NCI-H748 (cell line): ENCODE measurements around the gene UNC13A.
"Not testable (repeated sequence)": the region's sequence is repeated elsewhere in the genome, so short reads cannot be mapped to it uniquely, and the experiment has no call there.

Source experiments
- DNase-seq: peaks from one replicate; lab custom pipeline; 2025; ENCODE audit not compliant: unreplicated experiment; lab: John Stamatoyannopoulos, UW

Gene UNC13A

GRCh38 chr19:17575871-17576757 is 112.0 kb downstream of the UNC13A start:
- no peak for DNase-seq

DNA sequence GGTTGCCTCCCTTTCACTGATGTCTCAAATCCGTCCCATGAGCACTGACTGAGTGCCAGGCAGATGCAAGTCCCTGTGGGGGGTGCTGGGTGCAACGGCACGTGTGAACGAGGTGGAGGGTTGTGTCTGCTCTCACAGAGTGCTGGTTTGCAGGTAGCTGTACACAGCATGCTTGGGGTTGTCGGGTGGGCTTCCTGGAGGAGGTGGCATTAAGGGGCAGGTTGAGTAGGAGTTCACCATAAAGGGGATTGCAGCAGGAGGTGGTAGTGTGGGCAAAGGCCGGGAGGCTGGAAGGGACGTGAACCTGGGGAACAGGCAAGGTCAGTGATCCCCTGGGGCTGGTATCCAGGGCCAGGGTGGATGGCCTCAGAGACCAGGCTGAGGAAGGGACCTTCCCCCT is 115.5 kb downstream of the UNC13A start:
- no peak for DNase-seq

GRCh38 chr19:17570791-17571190 is 117.4 kb downstream of the UNC13A start:
- no peak for DNase-seq

GRCh38 chr19:17570291-17570690 is 117.9 kb downstream of the UNC13A start:
- not testable (repeated sequence) for DNase-seq

DNA sequence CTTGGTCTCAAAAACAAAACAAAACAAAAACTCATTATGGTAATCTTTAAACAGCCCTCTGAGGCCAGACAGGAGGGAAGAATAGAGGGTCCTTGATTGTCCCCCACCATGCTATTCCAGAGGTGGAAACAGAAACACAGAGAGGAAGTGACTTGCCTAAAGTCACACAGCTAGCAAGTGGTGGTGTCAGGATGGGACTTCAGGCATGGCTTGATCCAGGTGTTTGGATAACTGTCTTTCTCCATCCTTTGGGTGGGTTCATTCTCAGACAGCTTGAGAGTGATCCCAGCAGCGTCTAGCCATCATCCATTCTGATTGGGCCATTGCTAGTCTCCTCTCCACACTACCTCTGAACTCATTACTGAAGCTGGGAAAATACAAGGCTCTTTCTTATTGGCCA is 120.2 kb downstream of the UNC13A start:
- DNase-seq: no peak

DNA sequence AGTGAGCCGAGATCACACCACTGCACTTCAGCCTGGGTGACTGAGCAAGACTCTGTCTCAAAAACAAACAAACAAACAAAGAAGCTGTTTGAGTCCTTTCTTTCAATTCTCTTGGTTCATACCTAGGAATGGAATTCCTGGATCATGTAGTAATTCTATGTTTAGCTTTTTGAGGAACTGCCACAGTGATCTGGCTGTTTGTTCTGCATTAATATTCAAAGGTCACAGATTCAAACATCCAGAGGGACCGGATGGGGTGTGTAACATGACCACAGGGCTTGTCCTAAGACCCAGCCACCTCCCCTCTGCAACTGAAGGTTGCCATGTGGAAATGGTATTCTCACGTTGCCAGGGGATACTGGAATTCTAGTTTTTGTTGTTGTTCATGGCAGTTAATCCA is 122.5 kb downstream of the UNC13A start:
- no peak for DNase-seq

GRCh38 chr19:17564781-17565180 is 123.4 kb downstream of the UNC13A start:
- no peak for DNase-seq

- no peak for DNase-seq
Measured at GRCh38 chr19:17562561-17562960, 125.6 kb downstream of the UNC13A start.

DNA sequence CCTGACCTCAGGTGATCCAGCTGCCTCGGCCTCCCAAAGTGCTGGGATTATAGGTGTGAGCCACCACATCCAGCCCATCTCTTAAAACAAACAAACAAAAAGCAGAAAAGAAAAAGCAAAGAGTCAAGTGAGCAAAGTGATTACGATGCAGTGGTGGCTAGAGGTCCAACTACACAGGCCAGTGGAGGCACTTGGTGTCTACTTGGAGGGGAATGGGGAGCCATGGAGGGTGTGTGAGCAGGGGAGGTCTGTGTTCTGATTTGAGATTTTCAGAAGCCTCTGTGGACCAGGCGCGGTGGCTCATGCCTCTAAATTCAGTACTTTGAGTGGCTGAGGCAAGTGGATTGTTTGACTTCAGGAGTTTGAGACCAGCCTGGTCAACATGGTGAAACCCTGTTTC is 126.1 kb downstream of the UNC13A start:
- DNase-seq: no peak

- no peak for DNase-seq
Measured at GRCh38 chr19:17560205-17560595, 128.0 kb downstream of the UNC13A start.

- DNase-seq: no peak
Measured at GRCh38 chr19:17557466-17557865, 130.7 kb downstream of the UNC13A start.

GRCh38 chr19:17556995-17557394 is 131.2 kb downstream of the UNC13A start:
- no peak for DNase-seq

DNA sequence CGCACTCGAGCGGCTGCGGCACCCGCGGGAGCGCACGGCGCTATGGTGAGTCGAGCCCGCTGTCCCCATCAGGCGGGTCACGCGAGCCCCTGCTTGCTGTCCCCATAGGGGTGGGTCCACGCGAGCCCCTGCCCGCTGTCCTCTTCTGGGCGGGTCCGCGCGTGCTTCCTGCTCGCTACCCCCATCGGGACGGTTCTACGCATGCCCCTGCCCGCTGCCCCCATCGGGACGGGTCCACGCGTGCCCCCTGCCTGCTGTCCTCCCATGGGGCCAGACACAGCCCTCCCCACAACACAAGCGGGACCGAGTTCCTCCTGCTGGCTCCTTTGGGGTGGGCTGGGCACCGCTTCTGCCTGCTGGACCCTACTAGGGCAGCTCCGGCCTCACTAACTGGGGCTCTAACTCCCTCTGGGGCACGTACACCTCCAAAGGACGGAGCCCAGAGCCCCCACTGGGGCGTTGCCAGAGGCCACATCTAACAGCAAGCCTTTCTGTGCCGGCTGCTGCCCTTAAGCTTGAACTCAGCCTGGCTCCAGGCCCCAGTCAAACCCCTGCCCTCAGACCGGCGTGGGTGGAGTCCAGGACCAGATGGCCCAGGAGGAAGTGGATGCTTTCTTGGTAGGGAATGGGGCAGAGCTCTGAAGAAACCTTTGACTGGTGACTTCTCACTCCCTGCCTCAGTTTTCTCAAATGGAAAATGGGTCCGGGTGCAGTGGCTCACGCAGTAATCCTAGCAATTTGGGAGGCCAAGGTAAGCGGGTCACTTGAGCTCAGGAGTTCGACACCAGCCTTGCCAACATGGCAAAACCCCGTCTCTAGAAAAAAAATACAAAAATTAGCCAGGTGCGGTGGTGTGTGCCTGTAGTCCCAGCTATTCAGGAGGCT is 132.0 kb downstream of the UNC13A start:
- peak; percentile 43 for DNase-seq

- peak; percentile 94 for DNase-seq
Measured at GRCh38 chr19:17555480-17555928, 132.7 kb downstream of the UNC13A start, which contains the start of gene COLGALT1. Gene COLGALT1 (plus strand): TSS chr19:17555649. CDS start chr19:17555714, 65 bp downstream.

- DNase-seq: no peak
Measured at GRCh38 chr19:17554968-17555479, 133.1 kb downstream of the UNC13A start.

GRCh38 chr19:17553256-17553655 is 134.9 kb downstream of the UNC13A start:
- DNase-seq: no peak

- not testable (repeated sequence) for DNase-seq
Measured at GRCh38 chr19:17552735-17553134, 135.4 kb downstream of the UNC13A start.
